NCI-H2081 (cell line): ENCODE data around the gene LMAN2L.

Experiments used
- DNase-seq, 2 experiments: peaks; one replicate each; lab custom pipeline; 2025; lab: John Stamatoyannopoulos, UW

Gene LMAN2L

DNA sequence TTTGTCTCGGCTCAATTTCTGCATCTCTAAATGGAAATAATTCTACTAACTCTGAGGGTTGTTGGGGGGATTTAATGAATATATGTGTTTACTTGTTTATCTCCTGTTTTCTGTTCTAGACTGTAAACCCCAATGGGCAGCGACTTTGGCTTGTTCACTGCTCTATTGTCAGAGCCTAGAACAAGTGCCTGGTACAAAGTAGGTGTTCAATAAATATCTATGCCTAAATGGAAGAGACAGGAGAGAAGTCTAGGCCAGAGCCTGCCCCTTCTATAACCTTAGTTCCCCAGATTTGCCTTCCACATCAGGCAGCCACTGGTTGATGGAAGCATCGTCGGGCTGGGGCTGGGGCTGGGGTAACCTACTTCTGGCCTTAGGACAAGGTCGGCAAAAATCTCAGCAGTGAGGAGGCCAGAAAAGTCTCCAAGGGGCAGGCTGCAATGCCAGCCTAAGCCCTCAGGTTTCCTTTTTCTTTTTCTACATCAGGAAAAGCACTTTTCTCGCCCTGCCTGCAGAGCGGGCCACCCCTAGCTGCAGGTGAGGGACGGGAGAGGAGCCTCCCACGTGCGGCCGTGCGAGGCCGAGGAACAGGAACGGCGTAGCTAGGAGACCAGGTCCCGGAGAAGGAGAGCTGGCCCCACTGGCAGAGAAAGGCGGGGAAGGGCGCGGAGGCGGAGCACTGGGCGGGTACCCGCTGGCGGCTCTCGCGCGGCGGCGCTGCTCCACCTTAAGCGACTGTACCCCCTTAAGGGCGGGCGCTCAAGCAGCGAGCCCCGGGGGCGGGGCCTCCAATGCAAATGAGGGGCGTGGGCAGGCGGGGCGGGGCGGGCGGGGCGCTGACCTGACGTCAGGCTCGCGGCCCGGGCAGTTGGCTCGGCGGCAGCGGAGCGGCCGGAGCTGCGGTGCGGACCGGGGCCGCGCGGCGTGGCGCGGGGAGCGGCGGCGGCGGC lies 20.4 kb upstream of the LMAN2L start, which contains the start of gene CNNM4:
TSS of gene CNNM4 (plus strand) at position 867 of the 950 bp plus-strand sequence. CDS start 98 bp downstream, outside the sequence.
- DNase-seq = peak; percentile 92 to 94

DNA sequence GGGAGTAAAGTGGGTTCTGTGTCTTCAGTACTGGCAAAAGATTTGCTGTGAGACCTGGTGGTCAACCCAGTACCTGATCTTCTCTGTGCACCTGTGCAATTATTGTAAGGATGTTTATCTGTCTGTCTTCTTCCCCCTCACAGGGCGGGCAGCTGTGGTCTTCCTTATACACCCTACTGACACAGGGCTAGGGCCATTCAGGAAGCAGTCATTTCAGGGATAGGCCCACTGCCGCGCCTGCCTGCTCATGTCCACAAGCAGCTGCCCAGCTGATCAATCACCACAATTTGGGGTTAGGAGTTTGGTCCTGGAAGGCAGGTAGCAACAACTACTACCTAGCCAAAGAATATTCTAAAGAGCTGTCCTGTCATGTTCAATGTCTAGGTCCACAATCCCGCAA lies 19.7 kb upstream of the LMAN2L start:
- no peak for DNase-seq

DNA sequence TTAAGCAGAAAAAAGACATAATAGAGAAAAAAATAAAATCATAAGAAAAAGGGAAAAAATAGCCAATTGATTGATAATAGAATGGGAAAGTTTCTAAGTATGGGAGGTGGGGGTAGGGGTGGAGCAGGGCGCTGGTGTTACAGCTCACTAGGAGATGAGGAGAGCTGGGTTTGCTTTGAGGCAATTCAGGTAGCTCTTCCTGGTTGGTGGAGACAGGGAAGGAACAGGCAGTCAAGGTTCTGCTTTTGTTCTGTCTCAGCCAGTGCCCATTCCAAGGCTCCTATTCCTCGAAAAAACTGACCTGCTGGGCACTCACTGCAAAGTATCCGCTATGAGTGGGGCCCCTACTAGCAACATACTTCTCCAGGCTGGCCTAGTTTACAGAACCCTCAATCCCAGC lies 19.1 kb upstream of the LMAN2L start:
- DNase-seq = no peak

GRCh38 chr2:96757477-96757860 lies 17.6 kb upstream of the LMAN2L start:
- DNase-seq = no peak

- DNase-seq = no peak
Measured at GRCh38 chr2:96756788-96757476, 17.1 kb upstream of the LMAN2L start.

DNA sequence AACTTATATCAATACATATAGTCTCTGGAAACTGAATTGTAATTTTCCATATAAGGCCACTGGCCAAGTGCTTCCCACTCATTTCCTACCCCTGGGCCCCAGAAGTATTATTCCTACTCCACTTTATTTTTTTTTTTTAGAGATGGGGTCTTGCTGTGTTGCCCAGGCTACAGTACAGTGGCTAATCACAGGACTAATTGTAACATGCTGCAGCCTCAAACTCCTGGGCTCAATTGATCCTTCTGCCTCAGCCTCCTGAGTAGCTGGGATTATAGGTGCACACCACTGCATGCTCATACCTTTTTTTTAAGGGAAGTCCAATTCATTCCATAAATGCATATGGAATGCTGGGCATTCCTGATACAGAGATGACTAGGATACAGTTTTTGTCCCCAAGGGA lies 14.5 kb upstream of the LMAN2L start:
- no peak for DNase-seq

GRCh38 chr2:96753661-96754282 lies 13.9 kb upstream of the LMAN2L start:
- no peak for DNase-seq

DNA sequence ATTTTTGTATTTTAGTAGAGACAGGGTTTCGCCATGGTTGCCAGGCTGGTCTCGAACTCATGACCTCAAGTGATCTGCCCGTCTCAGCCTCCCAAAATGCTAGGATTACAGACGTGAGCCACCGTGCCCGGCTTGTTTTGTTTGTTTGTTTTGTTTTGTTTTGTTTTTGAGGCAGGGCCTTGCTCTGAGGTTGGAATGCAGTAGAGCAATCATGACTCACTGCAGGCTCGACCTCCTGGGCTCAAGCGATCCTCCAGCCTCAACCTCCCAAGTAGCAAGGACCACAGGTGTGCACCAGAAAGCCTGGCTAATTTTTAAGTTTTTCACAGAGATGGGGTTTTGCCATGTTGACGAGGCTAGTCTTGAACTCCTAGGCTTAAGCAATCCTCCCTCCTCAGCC lies 11.9 kb upstream of the LMAN2L start:
- no peak for DNase-seq

- DNase-seq = no peak
Measured at GRCh38 chr2:96747061-96747617, 7.3 kb upstream of the LMAN2L start.

- DNase-seq = no peak
Measured at GRCh38 chr2:96739076-96739632, 710 bp downstream of the LMAN2L start.

DNA sequence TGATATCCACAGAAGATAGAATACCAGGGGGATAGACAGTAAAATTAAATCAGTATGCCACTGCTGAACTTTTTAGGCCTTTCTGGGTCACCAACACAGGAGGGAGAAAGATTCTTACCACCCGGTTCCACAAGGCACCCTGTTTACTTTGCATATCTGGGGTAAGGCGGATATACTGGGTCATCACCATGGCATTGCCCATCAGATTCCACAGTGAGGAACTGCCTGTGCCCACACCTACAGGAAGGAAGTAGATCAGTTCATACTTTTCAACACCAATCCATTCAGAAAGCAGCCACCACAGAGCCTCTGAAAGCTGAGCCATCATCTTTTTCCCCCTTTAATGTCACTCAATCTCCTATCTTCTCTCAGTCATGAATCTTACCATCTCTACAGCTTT lies 2.0 kb downstream of the LMAN2L start:
- DNase-seq = no peak

DNA sequence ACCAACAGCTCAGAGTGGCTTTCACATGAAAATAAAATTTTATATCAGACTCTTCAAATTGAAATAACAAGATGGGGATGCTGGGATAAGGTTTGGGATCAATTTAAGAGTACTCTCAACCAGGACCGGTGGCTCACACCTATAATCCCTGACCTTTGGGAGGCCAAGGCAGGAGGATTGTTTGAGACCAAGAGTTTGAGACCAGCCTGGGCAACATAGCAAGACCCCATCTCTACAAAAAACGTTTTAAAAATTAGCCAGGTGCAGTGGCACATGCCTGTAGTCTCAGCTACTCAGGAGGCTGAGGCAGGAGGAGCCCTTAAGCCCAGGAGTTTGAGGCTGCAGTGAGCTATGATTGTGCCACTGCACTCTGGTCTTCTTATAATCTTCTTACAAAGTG lies 2.6 kb downstream of the LMAN2L start:
- DNase-seq = no peak

DNA sequence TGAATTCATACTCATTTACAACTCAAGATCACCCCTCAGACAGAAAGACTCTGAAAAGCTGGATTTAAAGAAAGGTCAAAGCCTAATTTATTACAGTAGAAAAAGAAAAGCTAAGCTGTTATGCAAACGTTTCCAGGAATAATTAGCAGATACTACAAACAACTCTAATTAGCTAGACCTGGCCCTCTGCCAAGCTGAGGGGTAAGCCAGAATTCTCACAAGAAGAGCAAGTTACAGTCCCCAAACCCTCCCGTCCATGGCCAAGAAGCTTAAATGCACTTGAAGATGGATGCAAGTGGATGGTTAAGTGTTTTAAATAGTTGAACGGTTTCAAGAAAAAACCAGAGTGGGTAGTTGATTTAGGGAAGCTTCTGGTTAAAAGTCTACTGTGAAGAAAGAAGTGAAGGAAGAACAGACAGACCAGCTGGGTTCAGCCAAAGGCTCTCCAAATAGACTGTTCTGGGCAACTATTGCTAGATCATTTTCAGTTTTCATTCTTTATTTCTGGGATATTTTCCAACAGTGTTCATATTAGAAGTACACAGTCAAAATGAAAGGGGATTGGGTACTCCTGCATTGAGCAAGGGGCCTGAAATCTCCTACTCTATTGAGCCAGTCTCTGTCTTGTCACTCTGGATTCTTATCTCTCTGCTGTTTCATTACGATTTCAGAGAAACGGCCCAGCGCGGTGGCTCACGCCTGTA lies 4.8 kb downstream of the LMAN2L start:
- DNase-seq = peak in 1 of 2 experiments; percentile 30

DNA sequence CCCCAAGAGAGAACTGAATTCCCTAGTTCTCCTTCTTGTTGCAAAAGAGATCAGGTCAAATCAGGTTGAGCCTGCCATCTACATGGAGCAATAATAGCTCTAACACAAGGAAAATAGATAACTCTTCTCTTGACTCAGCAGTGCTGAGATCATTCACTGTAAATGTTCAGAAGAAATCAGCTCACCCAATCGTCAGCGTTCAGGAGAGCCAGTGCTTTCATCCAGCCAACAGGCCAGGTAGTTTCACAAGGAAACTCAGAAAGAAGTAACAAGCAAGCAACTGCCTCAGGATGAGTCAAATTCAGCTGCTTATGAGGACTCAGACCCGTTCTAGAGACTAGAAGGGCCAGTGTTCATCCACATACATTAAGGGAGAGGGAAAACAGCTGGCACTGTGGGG lies 5.9 kb downstream of the LMAN2L start:
- DNase-seq = no peak

DNA sequence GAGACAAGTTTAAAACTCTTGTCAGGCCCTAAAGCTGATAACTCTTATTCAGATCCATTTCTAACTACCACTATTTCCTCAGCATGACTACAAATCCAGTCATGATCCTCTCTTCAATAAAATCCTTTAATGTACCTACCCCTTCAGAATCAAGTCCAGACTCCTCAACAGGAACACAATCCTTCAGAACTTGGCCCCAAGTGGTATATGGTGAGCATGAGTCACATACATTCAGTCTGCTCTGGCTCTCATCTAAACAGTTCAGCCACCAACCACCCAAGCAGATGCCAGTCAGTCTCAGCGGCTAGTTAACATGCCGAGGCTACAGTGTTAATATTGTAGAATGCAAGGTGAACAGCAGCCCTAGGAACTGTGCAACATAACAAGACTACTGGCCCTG lies 9.7 kb downstream of the LMAN2L start:
- no peak for DNase-seq

DNA sequence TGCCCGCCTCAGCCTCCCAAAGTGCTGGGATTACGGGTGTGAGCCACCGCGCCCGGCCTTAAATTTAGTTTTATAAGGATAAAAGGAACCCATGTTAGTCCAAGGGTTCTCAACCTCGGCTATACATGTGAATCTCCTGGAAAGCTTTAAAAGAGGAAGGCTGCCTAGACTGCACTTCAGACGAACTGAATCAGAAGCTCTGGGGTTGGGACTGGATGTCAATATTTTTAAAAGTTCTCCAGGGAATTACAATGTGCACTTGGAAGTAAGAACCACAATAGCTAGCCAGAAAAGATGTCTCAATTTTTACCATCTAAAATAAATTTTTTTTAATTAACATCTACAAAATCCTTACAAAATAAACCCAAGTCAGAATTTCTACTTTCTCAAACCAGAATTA lies 10.1 kb downstream of the LMAN2L start:
- DNase-seq = no peak

- DNase-seq = no peak
Measured at GRCh38 chr2:96727431-96727830, 12.4 kb downstream of the LMAN2L start.

DNA sequence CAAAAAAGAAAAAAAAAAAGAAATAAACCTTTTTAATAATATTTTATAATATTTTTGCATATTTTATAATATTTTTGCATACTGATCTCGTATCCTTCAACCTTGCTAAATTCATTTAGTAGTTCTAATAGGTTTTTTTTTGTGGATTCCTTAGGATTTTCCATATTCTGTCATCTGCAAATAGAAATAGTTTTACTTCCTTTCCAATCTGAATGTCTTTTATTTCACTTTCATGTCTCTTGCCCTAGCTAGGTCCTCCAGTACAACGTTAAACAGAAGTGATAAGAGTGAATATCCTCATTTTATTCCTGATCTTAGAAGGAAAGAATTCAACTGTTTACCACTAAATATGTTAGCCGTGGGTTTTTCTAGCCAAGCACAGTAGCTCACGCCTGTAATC lies 13.7 kb downstream of the LMAN2L start:
- DNase-seq = no peak

- DNase-seq = no peak
Measured at GRCh38 chr2:96716388-96716787, 23.5 kb downstream of the LMAN2L start.

GRCh38 chr2:96715658-96716057 lies 24.2 kb downstream of the LMAN2L start:
- no peak for DNase-seq

DNA sequence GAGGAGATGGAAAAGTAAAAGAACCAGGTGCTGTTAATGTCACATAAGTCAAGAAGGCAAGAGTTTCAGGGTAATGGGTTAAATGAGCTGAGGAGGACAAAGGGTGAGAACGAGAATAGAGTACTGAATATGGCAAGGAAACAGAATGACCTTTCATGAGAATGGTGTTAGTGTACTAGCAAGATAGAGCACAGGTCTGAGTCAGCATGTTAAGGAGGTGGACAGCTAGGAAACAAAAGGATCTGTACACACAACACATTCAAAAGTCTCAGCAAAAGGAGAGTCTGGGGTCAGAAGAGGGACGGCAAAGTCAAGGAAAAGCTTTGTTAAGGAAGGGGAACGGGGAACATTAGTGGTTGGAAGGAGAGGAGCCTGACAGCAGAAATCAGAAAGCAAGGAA lies 28.9 kb downstream of the LMAN2L start:
- DNase-seq = no peak
